ENCODE measurements around the gene TXNDC8. TPM values are rescaled to one million over a fixed set of nuclear protein-coding genes. Genes with fewer than 3 reads are reported as not detected.
A peak's percentile ranks its signal among the peaks of the same experiment; 100 is the strongest.
"Not testable (repeated sequence)": the region's sequence is repeated elsewhere in the genome, so short reads cannot be mapped to it uniquely, and the experiment has no call there.

The TXNDC8 gene
- total and polyA plus RNA-seq, 4 donors = not detected

DNA sequence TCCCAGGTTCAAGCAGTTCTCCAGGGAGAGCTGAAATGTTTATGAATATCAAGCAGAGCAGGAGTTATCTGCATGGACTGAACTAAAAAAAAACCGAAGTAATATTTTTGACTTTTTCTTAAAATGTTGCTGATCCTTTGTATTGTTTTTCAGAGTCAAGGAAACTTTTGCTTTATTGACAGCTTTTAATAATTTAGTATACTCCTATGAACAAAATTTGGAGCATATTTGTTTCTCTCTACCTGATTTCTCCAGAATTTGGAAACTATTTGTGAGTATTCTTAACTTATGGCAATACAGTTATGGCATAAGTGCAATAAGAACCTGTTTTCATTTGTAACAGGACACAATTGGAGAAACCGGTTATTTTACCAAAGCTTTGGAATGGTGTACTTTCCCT is 25.7 kb downstream of the TXNDC8 start:
- not testable (repeated sequence) for H3K4me1 ChIP-seq (ENCODE audit: control insufficient read depth, insufficient read depth, low read length); H3K36me3 ChIP-seq (ENCODE audit: control insufficient read depth, insufficient read depth, low read length); H3K27ac ChIP-seq (ENCODE audit: low read depth, low read length); H3K27me3 ChIP-seq (ENCODE audit: control insufficient read depth, insufficient read depth, low read length); DNase-seq (ENCODE audit: low read depth in 4 of 6, low spot score in 6 of 6); H3K4me3 ChIP-seq (ENCODE audit: low read depth, low read length); H3K9me3 ChIP-seq (ENCODE audit: control insufficient read depth, insufficient read depth, low read length)
- no CpG with 5 or more reads among the region's 2 CpGs for WGBS (ENCODE audit: insufficient coverage)

- Histone ChIP-seq H3K27ac (ENCODE audit: low read depth, low read length) (no peak overlapping the region), H3K27me3 (ENCODE audit: control insufficient read depth, insufficient read depth, low read length) (no peaks in the 10 kb centered on the region), H3K9me3 (ENCODE audit: control insufficient read depth, insufficient read depth, low read length) (peaks cover 4% of the 10 kb centered on the region), H3K36me3 (ENCODE audit: control insufficient read depth, insufficient read depth, low read length) (no peaks in the 10 kb centered on the region), H3K4me1 (ENCODE audit: control insufficient read depth, insufficient read depth, low read length) (no peaks in the 10 kb centered on the region), H3K4me3 (ENCODE audit: low read depth, low read length) (no peak overlapping the region)
- no CpG with 5 or more reads among the region's 1 CpG for WGBS (ENCODE audit: insufficient coverage)
- DNase-seq (ENCODE audit: low read depth in 4 of 6, low spot score in 6 of 6) = no peak
Measured at GRCh38 chr9:110309681-110310080, 28.0 kb downstream of the TXNDC8 start.

GRCh38 chr9:110308633-110309038 is 29.0 kb downstream of the TXNDC8 start:
- peaks cover 4% of the 10 kb centered on the region for H3K9me3 ChIP-seq (ENCODE audit: control insufficient read depth, insufficient read depth, low read length)
- no peak for DNase-seq (ENCODE audit: low read depth in 4 of 6, low spot score in 6 of 6)
- WGBS (ENCODE audit: insufficient coverage) = 100% methylated on average over 2 of the region's 4 CpGs
- no peaks in the 10 kb centered on the region for H3K36me3 ChIP-seq (ENCODE audit: control insufficient read depth, insufficient read depth, low read length)
- H3K27me3 ChIP-seq (ENCODE audit: control insufficient read depth, insufficient read depth, low read length) = no peaks in the 10 kb centered on the region
- no peak overlapping the region for H3K4me3 ChIP-seq (ENCODE audit: low read depth, low read length)
- no peak overlapping the region for H3K27ac ChIP-seq (ENCODE audit: low read depth, low read length)
- no peaks in the 10 kb centered on the region for H3K4me1 ChIP-seq (ENCODE audit: control insufficient read depth, insufficient read depth, low read length)

- DNase-seq (ENCODE audit: low read depth in 4 of 6, low spot score in 6 of 6) = no peak
- peaks cover 4% of the 10 kb centered on the region for H3K9me3 ChIP-seq (ENCODE audit: control insufficient read depth, insufficient read depth, low read length)
- no peaks in the 10 kb centered on the region for H3K36me3 ChIP-seq (ENCODE audit: control insufficient read depth, insufficient read depth, low read length)
- H3K27me3 ChIP-seq (ENCODE audit: control insufficient read depth, insufficient read depth, low read length) = no peaks in the 10 kb centered on the region
- WGBS (ENCODE audit: insufficient coverage) = 60% methylated on average over 1 of the region's 1 CpG
- no peak overlapping the region for H3K4me3 ChIP-seq (ENCODE audit: low read depth, low read length)
- H3K4me1 ChIP-seq (ENCODE audit: control insufficient read depth, insufficient read depth, low read length) = no peaks in the 10 kb centered on the region
- H3K27ac ChIP-seq (ENCODE audit: low read depth, low read length) = no peak overlapping the region
Measured at GRCh38 chr9:110307191-110307590, 30.5 kb downstream of the TXNDC8 start.

GRCh38 chr9:110303133-110303532 is 34.5 kb downstream of the TXNDC8 start:
- WGBS (ENCODE audit: insufficient coverage) = 88% methylated on average over 1 of the region's 1 CpG
- Histone ChIP-seq H3K4me1 (ENCODE audit: control insufficient read depth, insufficient read depth, low read length) (no peaks in the 10 kb centered on the region), H3K27me3 (ENCODE audit: control insufficient read depth, insufficient read depth, low read length) (no peaks in the 10 kb centered on the region), H3K4me3 (ENCODE audit: low read depth, low read length) (no peak overlapping the region), H3K9me3 (ENCODE audit: control insufficient read depth, insufficient read depth, low read length) (peaks cover 2% of the 10 kb centered on the region), H3K27ac (ENCODE audit: low read depth, low read length) (no peak overlapping the region), H3K36me3 (ENCODE audit: control insufficient read depth, insufficient read depth, low read length) (no peaks in the 10 kb centered on the region)
- no peak for DNase-seq (ENCODE audit: low read depth in 4 of 6, low spot score in 6 of 6)

GRCh38 chr9:110298043-110298605 is 39.5 kb downstream of the TXNDC8 start:
- Histone ChIP-seq H3K4me3 (ENCODE audit: low read depth, low read length) (no peak overlapping the region), H3K9me3 (ENCODE audit: control insufficient read depth, insufficient read depth, low read length) (no peaks in the 10 kb centered on the region), H3K36me3 (ENCODE audit: control insufficient read depth, insufficient read depth, low read length) (no peaks in the 10 kb centered on the region), H3K27me3 (ENCODE audit: control insufficient read depth, insufficient read depth, low read length) (no peaks in the 10 kb centered on the region), H3K4me1 (ENCODE audit: control insufficient read depth, insufficient read depth, low read length) (no peaks in the 10 kb centered on the region), H3K27ac (ENCODE audit: low read depth, low read length) (no peak overlapping the region)
- 63% methylated on average over 2 of the region's 2 CpGs for WGBS (ENCODE audit: insufficient coverage)
- no peak for DNase-seq (ENCODE audit: low read depth in 4 of 6, low spot score in 6 of 6)

GRCh38 chr9:110293248-110293647 is 44.4 kb downstream of the TXNDC8 start:
- Histone ChIP-seq H3K4me3 (ENCODE audit: low read depth, low read length) (no peak overlapping the region), H3K4me1 (ENCODE audit: control insufficient read depth, insufficient read depth, low read length) (no peaks in the 10 kb centered on the region), H3K27me3 (ENCODE audit: control insufficient read depth, insufficient read depth, low read length) (no peaks in the 10 kb centered on the region), H3K9me3 (ENCODE audit: control insufficient read depth, insufficient read depth, low read length) (no peaks in the 10 kb centered on the region), H3K36me3 (ENCODE audit: control insufficient read depth, insufficient read depth, low read length) (no peaks in the 10 kb centered on the region), H3K27ac (ENCODE audit: low read depth, low read length) (no peak overlapping the region)
- no peak for DNase-seq (ENCODE audit: low read depth in 4 of 6, low spot score in 6 of 6)
- no CpG with 5 or more reads among the region's 1 CpG for WGBS (ENCODE audit: insufficient coverage)

GRCh38 chr9:110291921-110292557 is 45.6 kb downstream of the TXNDC8 start:
- no peak overlapping the region for H3K4me3 ChIP-seq (ENCODE audit: low read depth, low read length)
- no peak overlapping the region for H3K27ac ChIP-seq (ENCODE audit: low read depth, low read length)
- no peaks in the 10 kb centered on the region for H3K4me1 ChIP-seq (ENCODE audit: control insufficient read depth, insufficient read depth, low read length)
- no peaks in the 10 kb centered on the region for H3K9me3 ChIP-seq (ENCODE audit: control insufficient read depth, insufficient read depth, low read length)
- no peaks in the 10 kb centered on the region for H3K27me3 ChIP-seq (ENCODE audit: control insufficient read depth, insufficient read depth, low read length)
- no peaks in the 10 kb centered on the region for H3K36me3 ChIP-seq (ENCODE audit: control insufficient read depth, insufficient read depth, low read length)
- 87% methylated on average over 19 of the region's 28 CpGs for WGBS (ENCODE audit: insufficient coverage)
- DNase-seq (ENCODE audit: low read depth in 4 of 6, low spot score in 6 of 6) = no peak

- H3K36me3 ChIP-seq (ENCODE audit: control insufficient read depth, insufficient read depth, low read length) = no peaks in the 10 kb centered on the region
- 50% methylated on average over 1 of the region's 1 CpG for WGBS (ENCODE audit: insufficient coverage)
- peak in 1 of 6 donors; percentile 36 for DNase-seq (ENCODE audit: low read depth in 4 of 6, low spot score in 6 of 6)
- no peaks in the 10 kb centered on the region for H3K9me3 ChIP-seq (ENCODE audit: control insufficient read depth, insufficient read depth, low read length)
- no peaks in the 10 kb centered on the region for H3K4me1 ChIP-seq (ENCODE audit: control insufficient read depth, insufficient read depth, low read length)
- H3K27me3 ChIP-seq (ENCODE audit: control insufficient read depth, insufficient read depth, low read length) = no peaks in the 10 kb centered on the region
- no peak overlapping the region for H3K27ac ChIP-seq (ENCODE audit: low read depth, low read length)
- no peak overlapping the region for H3K4me3 ChIP-seq (ENCODE audit: low read depth, low read length)
Measured at GRCh38 chr9:110290001-110290400, 47.7 kb downstream of the TXNDC8 start.

DNA sequence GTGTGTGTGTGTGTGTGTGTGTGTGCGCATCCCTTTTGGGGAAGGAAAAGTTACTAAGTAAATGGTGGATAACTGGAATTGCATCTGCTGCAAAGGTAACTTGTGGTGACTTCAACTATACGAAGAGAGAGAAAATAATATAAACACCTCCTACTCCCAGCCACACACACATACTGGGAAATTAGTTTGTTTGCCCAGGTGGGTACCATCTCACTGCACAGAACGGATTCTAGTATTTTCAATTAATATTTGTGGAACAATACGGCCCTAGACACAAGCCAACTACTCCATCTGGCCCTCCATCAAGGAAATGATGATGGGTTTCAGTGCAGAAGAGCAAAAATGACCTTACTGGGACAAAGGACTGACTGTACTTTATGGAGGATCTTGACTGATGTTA is 49.2 kb downstream of the TXNDC8 start:
- H3K27me3 ChIP-seq (ENCODE audit: control insufficient read depth, insufficient read depth, low read length) = no peaks in the 10 kb centered on the region

More for the DNA sequence above, 49.2 kb downstream of the TXNDC8 start:
- DNase-seq (ENCODE audit: low read depth in 4 of 6, low spot score in 6 of 6) = no peak
- no peak overlapping the region for H3K4me3 ChIP-seq (ENCODE audit: low read depth, low read length)
- no peaks in the 10 kb centered on the region for H3K36me3 ChIP-seq (ENCODE audit: control insufficient read depth, insufficient read depth, low read length)
- no peaks in the 10 kb centered on the region for H3K4me1 ChIP-seq (ENCODE audit: control insufficient read depth, insufficient read depth, low read length)
- WGBS (ENCODE audit: insufficient coverage) = 86% methylated on average over 1 of the region's 4 CpGs
- H3K27ac ChIP-seq (ENCODE audit: low read depth, low read length) = no peak overlapping the region
- H3K9me3 ChIP-seq (ENCODE audit: control insufficient read depth, insufficient read depth, low read length) = no peaks in the 10 kb centered on the region

Measured in spinal cord (tissue), 10 donors.